Measurements from ENCODE around the gene ARHGAP15. TPM values are rescaled to one million over a fixed set of nuclear protein-coding genes. Genes with fewer than 3 reads are reported as not detected.

Gene ARHGAP15
- total RNA-seq, 2 donors from 2014 or later, result 11.0 to 11.8 TPM

- Histone ChIP-seq H3K27ac (peak overlapping the region; percentile 57 to 58), H3K36me3 (no peaks in the 10 kb centered on the region), H3K27me3 (replicated peaks; ENCODE audit: insufficient read depth) (no peaks in the 10 kb centered on the region), H3K4me3 (peak overlapping the region; percentile 60), H3K4me1 (ENCODE audit: control insufficient read depth in 1 of 2, low read depth in 2 of 2) (peaks cover 9 to 38% of the 10 kb centered on the region in 2 donors), H3K9me3 (no peaks in the 10 kb centered on the region)
- TF ChIP-seq, protein P1, sequence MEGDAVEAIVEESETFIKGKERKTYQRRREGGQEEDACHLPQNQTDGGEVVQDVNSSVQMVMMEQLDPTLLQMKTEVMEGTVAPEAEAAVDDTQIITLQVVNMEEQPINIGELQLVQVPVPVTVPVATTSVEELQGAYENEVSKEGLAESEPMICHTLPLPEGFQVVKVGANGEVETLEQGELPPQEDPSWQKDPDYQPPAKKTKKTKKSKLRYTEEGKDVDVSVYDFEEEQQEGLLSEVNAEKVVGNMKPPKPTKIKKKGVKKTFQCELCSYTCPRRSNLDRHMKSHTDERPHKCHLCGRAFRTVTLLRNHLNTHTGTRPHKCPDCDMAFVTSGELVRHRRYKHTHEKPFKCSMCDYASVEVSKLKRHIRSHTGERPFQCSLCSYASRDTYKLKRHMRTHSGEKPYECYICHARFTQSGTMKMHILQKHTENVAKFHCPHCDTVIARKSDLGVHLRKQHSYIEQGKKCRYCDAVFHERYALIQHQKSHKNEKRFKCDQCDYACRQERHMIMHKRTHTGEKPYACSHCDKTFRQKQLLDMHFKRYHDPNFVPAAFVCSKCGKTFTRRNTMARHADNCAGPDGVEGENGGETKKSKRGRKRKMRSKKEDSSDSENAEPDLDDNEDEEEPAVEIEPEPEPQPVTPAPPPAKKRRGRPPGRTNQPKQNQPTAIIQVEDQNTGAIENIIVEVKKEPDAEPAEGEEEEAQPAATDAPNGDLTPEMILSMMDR (IDR thresholded peaks at IDR 0.05), result no peak
- DNase-seq (ENCODE audit: low spot score) (no peak), ATAC-seq (ENCODE audit: insufficient number of reproducible peaks, low FRiP score, low read depth) (no peak)
Observed at GRCh38 chr2:143716522-143716921, 587.3 kb downstream of the ARHGAP15 start.

- ATAC-seq (ENCODE audit: insufficient number of reproducible peaks, low FRiP score, low read depth), result no peak
Observed at GRCh38 chr2:143717053-143717452, 587.8 kb downstream of the ARHGAP15 start.

DNA sequence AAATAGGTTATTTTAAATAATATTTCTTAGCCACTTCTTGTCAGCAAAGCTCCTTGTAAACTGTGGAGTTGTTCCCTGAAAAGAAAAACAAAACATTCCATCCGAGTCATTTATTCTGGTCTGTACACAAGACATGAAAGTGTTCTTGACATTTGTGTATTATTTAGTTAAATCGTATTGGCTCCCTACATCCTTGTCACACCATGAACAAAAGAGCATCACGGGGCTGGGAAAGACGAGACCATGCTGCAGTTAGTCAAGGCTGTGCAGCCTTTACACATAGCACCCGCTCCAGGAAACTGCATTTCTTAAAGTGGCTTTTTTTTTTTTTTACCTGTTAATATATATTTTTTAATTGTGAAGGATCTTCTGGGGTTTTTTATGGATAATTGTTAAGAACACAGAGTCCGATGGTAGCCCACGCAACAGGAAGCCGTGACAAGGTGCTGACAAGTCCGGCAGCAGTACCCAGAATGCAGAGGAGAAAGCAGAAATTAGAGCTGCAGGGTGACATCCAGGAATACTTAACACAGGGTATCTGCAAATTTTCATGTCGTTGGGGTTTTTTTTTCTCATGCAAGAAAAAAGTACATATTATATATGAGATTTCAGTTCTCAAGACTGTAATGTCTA, 588.4 kb downstream of the ARHGAP15 start:
- ATAC-seq (ENCODE audit: insufficient number of reproducible peaks, low FRiP score, low read depth), result no peak
- no peak for DNase-seq (ENCODE audit: low spot score)
- Histone ChIP-seq H3K4me1 (ENCODE audit: control insufficient read depth in 1 of 2, low read depth in 2 of 2) (peaks cover 9 to 38% of the 10 kb centered on the region in 2 donors), H3K9me3 (no peaks in the 10 kb centered on the region), H3K4me3 (peak overlapping the region; percentile 60), H3K27me3 (replicated peaks; ENCODE audit: insufficient read depth) (no peaks in the 10 kb centered on the region), H3K36me3 (no peaks in the 10 kb centered on the region), H3K27ac (peak overlapping the region; percentile 57 to 58)
- TF ChIP-seq, protein P1 (IDR thresholded peaks at IDR 0.05), result no peak

More at GRCh38 chr2:143717053-143717452, 587.8 kb downstream of the ARHGAP15 start:
- no peaks in the 10 kb centered on the region for H3K27me3 ChIP-seq (replicated peaks; ENCODE audit: insufficient read depth)
- peaks cover 9 to 38% of the 10 kb centered on the region in 2 donors for H3K4me1 ChIP-seq (ENCODE audit: control insufficient read depth in 1 of 2, low read depth in 2 of 2)
- TF ChIP-seq, protein P1 (IDR thresholded peaks at IDR 0.05), result no peak
- DNase-seq (ENCODE audit: low spot score), result no peak
- peak overlapping the region; percentile 60 for H3K4me3 ChIP-seq
- H3K27ac ChIP-seq, result peak overlapping the region; percentile 57 to 58
- no peaks in the 10 kb centered on the region for H3K36me3 ChIP-seq
- no peaks in the 10 kb centered on the region for H3K9me3 ChIP-seq

GRCh38 chr2:143718745-143719144, 589.5 kb downstream of the ARHGAP15 start:
- ATAC-seq (ENCODE audit: insufficient number of reproducible peaks, low FRiP score, low read depth) (no peak), DNase-seq (ENCODE audit: low spot score) (no peak)
- Histone ChIP-seq H3K4me1 (ENCODE audit: control insufficient read depth in 1 of 2, low read depth in 2 of 2) (peaks cover 9 to 38% of the 10 kb centered on the region in 2 donors), H3K36me3 (no peaks in the 10 kb centered on the region), H3K27me3 (replicated peaks; ENCODE audit: insufficient read depth) (no peaks in the 10 kb centered on the region), H3K4me3 (no peak overlapping the region), H3K9me3 (no peaks in the 10 kb centered on the region), H3K27ac (peak overlapping the region in 1 of 2 donors; percentile 21)
- TF ChIP-seq, protein P1 (IDR thresholded peaks at IDR 0.05), result no peak

GRCh38 chr2:143719406-143719805, 590.2 kb downstream of the ARHGAP15 start:
- TF ChIP-seq, protein P1 (IDR thresholded peaks at IDR 0.05), result no peak
- Histone ChIP-seq H3K27ac (peak overlapping the region in 1 of 2 donors; percentile 43), H3K4me3 (no peak overlapping the region), H3K27me3 (replicated peaks; ENCODE audit: insufficient read depth) (no peaks in the 10 kb centered on the region), H3K9me3 (no peaks in the 10 kb centered on the region), H3K36me3 (no peaks in the 10 kb centered on the region), H3K4me1 (ENCODE audit: control insufficient read depth in 1 of 2, low read depth in 2 of 2) (peaks cover 9 to 38% of the 10 kb centered on the region in 2 donors)
- ATAC-seq (ENCODE audit: insufficient number of reproducible peaks, low FRiP score, low read depth) (no peak), DNase-seq (ENCODE audit: low spot score) (no peak)

Data from thoracic aorta (tissue), 2 donors.